Psoas muscle (tissue), 8 donors: ENCODE measurements around the gene KCTD4. TPM values are rescaled to one million over a fixed set of nuclear protein-coding genes. Genes with fewer than 3 reads are reported as not detected.

ENCODE experiments used
- ATAC-seq, 4 donors: fragments of 200-7000 bp; cut with Tn5 transposase; one replicate each; pipeline ENCODE4 v1.9.1; 2020; ENCODE audit warnings: moderate library complexity in 3 of 4, mild to moderate bottlenecking in 2 of 4
- DNase-seq, 2 donors: peaks; one replicate each; pipeline ENCODE4 v3.0.0-alpha.2; 2020
- H3K27ac ChIP-seq: fragments of 200-600 bp; one replicate; pipeline ENCODE4 v1.8.0; 2022
- H3K27me3 ChIP-seq, 3 donors: fragments of 200-600 bp in 1 of 3; one replicate each; pipeline versions ENCODE4 v1.6.1 to v1.8.0; 2013 to 2022; ENCODE audit warnings: low read length in 2 of 3, mild to moderate bottlenecking in 2 of 3, moderate library complexity in 1 of 3; ENCODE audit not compliant: insufficient read depth in 3 of 3
- H3K36me3 ChIP-seq, 2 donors: fragments of 200-600 bp in 1 of 2; one replicate each; pipeline versions ENCODE4 v1.6.1 to v1.8.0; 2013 to 2022; ENCODE audit warnings: low read depth in 1 of 2, mild to moderate bottlenecking in 1 of 2, moderate library complexity in 1 of 2; ENCODE audit not compliant: insufficient read depth in 1 of 2
- H3K4me1 ChIP-seq: fragments of 200-600 bp; one replicate; pipeline ENCODE4 v1.8.0; 2022
- H3K4me3 ChIP-seq: fragments of 200-600 bp; one replicate; pipeline ENCODE4 v1.8.0; 2022; ENCODE audit warnings: mild to moderate bottlenecking
- H3K9me3 ChIP-seq: fragments of 200-600 bp; one replicate; pipeline ENCODE4 v1.8.0; 2022
- WGBS, 3 donors: extraction: QIAGEN DNeasy Blood & Tissue Kit; methylation state at CpG; one replicate each; pipeline versions ENCODE4 v1.1.6 to v1.1.7; 2013; 5-methylcytosine and 5-hydroxymethylcytosine counted together
- intact Hi-C, 2 donors: fragments of 100-400 bp; cut with DNase I; formaldehyde crosslinking; loops; one replicate each; pipeline versions ENCODE4 v1.11.0 to v1.14.2; 2022
- polyA plus RNA-seq, 3 donors: library from polyadenylated mRNA; stranded (reverse); fragments of 200-250 nt; gene quantifications; one replicate each; pipeline ENCODE4 v1.2.3, GENCODE V29; 2013
- total RNA-seq, 4 donors: library from RNA; stranded (reverse); fragmentation: NEBNext Ultra II Directional in 2 of 4; extraction: Animal tissue kit (Norgen Biotek cat#: 25700) in 2 of 4; gene quantifications; one replicate each; pipeline versions ENCODE4 v1.2.1 to v1.2.4, GENCODE V29; 2021 to 2023
- TF ChIP-seq, protein P1 (sequence below): fragments of 200-600 bp; IDR thresholded peaks from one replicate; pipeline ENCODE4 v1.8.0; 2022; ENCODE audit warnings: antibody characterized with exemption
- donor health status: healthy with polysubstance abuse.
- donor health status: DM: no; HTN: no; CAD: no; lungs with moderate emphysema.
- donor health status: Bipolar disorder and iron deficiency.
- donor health status: healthy.
- donor health status: DM: yes; HTN: yes; CAD: no.
- donor health status: DM: no; HTN: no; CAD: no.
- donor health status: DM: no; HTN: no; CAD: no.
- donor health status: DM: yes; HTN: yes; CAD: no.

KCTD4 gene
- total and polyA plus RNA-seq, 7 donors: 0.08 TPM; not detected in 6

DNA sequence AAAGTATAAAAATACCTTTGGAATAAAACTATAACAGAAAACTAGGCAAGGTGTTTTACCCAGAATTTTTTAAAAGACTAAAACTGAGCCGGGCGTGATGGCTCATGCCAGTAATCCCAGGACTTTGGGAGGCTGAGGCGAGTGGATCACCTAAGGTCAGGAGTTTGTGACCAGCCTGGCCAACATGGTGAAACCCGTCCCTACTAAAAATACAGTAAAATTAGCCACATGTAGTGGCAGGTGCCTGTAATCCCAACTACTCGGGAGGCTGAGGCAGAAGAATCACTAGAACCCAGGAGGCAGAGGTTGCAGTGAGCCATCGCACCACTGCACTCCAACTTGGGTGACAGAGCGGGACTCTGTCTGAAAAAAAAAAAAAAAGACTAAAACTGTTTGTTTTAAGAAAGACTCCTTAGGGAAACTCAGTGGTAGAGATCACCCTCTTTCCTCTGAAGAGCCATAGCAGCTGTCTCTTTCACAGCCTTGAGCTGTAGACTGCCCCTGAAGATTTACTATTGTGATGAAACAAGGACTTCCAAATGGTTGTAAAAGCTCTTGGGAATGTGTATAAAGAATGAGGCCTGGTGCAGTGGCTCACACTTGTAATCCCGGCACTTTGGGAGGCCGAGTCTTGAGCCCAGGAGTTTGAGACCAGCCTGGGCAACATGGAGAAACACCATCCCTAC is 14.7 kb upstream of the KCTD4 start:
- intact Hi-C loops: no loop called here
- no peak for DNase-seq
- WGBS, 3 donors: 49 to 58% (median 51%) methylated on average over 9 of the region's 9 CpGs

DNA sequence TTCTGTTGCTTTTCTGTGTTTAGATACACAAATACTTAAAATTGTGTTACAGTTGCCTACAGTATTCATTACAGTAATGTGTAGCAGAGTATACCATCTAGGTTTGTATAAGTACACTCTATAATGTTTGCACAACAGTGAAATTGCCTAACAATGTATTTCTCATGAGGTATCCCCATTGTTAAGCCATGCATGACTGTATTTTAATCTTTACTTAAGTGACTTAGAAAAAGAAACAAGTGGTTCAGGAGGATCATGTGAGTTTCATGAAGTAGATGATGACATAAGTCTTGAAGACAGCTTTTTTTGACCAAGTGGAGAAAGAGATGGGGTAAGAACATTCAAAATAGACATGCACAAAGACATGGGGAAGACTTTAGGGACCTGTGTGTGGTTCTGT is 8.4 kb upstream of the KCTD4 start:
- TF ChIP-seq, protein P1, sequence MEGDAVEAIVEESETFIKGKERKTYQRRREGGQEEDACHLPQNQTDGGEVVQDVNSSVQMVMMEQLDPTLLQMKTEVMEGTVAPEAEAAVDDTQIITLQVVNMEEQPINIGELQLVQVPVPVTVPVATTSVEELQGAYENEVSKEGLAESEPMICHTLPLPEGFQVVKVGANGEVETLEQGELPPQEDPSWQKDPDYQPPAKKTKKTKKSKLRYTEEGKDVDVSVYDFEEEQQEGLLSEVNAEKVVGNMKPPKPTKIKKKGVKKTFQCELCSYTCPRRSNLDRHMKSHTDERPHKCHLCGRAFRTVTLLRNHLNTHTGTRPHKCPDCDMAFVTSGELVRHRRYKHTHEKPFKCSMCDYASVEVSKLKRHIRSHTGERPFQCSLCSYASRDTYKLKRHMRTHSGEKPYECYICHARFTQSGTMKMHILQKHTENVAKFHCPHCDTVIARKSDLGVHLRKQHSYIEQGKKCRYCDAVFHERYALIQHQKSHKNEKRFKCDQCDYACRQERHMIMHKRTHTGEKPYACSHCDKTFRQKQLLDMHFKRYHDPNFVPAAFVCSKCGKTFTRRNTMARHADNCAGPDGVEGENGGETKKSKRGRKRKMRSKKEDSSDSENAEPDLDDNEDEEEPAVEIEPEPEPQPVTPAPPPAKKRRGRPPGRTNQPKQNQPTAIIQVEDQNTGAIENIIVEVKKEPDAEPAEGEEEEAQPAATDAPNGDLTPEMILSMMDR: no peak
- ATAC-seq: no peak
- Histone ChIP-seq H3K27me3 (no peaks in the 10 kb centered on the region), H3K27ac (peak overlapping the region; percentile 32), H3K4me1 (peaks cover 9% of the 10 kb centered on the region), H3K9me3 (no peaks in the 10 kb centered on the region), H3K4me3 (no peak overlapping the region), H3K36me3 (peaks cover 0 to 6% of the 10 kb centered on the region in 2 donors)
- intact Hi-C loops: loop anchor here in 1 of 2 donors (10.0 kb wide), 1 partner anchor 86 kb away; no protein-coding TSS in a partner anchor
- no peak for DNase-seq

More for the DNA sequence above, 14.7 kb upstream of the KCTD4 start:
- peak; percentile 31 to 62 (median 50) for ATAC-seq
- TF ChIP-seq, protein P1: no peak
- Histone ChIP-seq H3K27ac (peak overlapping the region; percentile 53), H3K27me3 (no peaks in the 10 kb centered on the region), H3K4me1 (peaks cover 30% of the 10 kb centered on the region), H3K36me3 (no peaks in the 10 kb centered on the region), H3K9me3 (no peaks in the 10 kb centered on the region), H3K4me3 (no peak overlapping the region)

DNA sequence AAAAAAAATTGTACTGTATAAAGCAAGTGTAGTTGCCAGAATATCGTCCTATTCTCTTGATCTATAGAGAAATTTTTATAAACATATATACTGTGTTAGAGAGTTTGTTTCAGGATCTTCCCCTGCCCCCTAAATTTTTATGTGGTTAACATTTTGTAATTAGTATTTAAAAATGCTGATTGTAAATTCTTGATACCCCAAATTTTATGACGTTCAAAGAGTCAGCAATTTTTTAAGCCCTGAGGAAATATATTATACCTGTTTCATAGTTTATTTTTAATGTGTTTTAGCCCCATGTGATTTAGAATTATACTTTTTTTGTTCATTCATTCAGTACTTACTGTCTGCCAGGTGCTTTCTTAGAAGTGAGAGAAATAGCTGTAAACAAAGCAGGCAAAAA is 7.3 kb upstream of the KCTD4 start:
- 39 to 58% (median 55%) methylated on average over 2 of the region's 2 CpGs for WGBS, 3 donors
- TF ChIP-seq, protein P1: no peak
- H3K27ac ChIP-seq: peak overlapping the region; percentile 77

DNA sequence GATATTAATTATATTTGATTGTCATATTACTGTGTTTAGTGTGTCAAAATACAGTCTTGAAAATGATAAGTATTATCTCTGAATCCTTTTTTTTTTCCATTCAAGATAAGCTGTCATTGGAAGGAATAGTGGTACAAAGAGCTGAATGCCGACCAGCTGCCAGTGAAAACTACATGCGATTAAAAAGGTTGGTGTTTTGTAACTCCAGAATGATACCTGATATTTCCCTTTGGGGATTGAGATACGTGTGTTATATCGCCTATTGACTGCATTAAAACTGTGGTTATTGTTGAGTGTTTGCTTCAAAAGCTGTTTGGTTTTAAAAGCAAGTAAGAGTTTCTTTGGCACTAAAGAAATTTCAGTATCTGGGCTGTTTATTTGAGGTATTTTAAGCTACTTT is 6.5 kb upstream of the KCTD4 start:
- peaks cover 0 to 6% of the 10 kb centered on the region in 2 donors for H3K36me3 ChIP-seq
- intact Hi-C loops: loop anchor here in 1 of 2 donors (10.0 kb wide), 1 partner anchor 87 kb away; no protein-coding TSS in a partner anchor
- ATAC-seq: peak in 3 of 4 donors; percentile 48 to 71 (median 57)
- no peak for DNase-seq
- WGBS, 3 donors: 14 to 31% (median 30%) methylated on average over 4 of the region's 4 CpGs
- H3K4me1 ChIP-seq: peaks cover 9% of the 10 kb centered on the region
- TF ChIP-seq, protein P1: no peak
- H3K9me3 ChIP-seq: no peaks in the 10 kb centered on the region
- H3K4me3 ChIP-seq: peak overlapping the region; percentile 44
- no peaks in the 10 kb centered on the region for H3K27me3 ChIP-seq
- peak overlapping the region; percentile 77 for H3K27ac ChIP-seq

More for the DNA sequence above, 7.3 kb upstream of the KCTD4 start:
- H3K36me3 ChIP-seq: peaks cover 0 to 6% of the 10 kb centered on the region in 2 donors
- DNase-seq (no peak), ATAC-seq (no peak)
- no peaks in the 10 kb centered on the region for H3K27me3 ChIP-seq
- peaks cover 9% of the 10 kb centered on the region for H3K4me1 ChIP-seq
- peak overlapping the region; percentile 44 for H3K4me3 ChIP-seq
- no peaks in the 10 kb centered on the region for H3K9me3 ChIP-seq
- intact Hi-C loops: loop anchor here in 1 of 2 donors (10.0 kb wide), 1 partner anchor 87 kb away; no protein-coding TSS in a partner anchor
